HG03558 (cell line): ENCODE measurements around the gene RREB1.

Experiments used
- ATAC-seq: cut with Tn5 transposase; IDR thresholded peaks from one replicate; pipeline ENCODE4 v1.9.1; 2021; ENCODE audit warnings: moderate number of reproducible peaks; ENCODE audit not compliant: unreplicated experiment; ENCODE audit errors: extremely low read depth

RREB1 gene

DNA sequence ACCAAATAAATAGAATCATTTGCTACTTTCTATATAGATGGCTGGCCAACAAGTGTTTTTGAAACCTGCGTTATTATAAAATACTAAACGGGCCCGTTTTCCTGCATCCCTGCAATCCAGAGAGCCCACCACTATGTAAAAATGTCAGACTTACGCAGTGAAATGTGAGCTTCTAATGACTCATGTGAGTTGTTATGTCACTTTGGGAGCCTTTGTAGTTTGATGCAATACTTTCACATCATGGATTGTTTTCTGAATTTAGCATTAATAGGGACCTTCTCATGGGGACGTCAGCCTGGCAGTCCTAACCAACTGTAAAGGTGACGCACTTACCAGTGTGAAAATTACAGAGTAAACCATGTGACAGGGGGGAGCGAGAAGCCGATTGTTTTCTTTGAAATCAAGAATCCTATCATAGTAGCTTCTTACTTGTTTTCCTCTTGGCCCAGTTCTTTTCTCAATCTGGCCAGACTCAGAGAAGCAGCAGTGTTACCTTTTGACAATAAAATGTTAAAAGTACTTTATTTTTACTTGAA, 130.0 kb downstream of the RREB1 start:
- no peak for ATAC-seq

GRCh38 chr6:7238526-7238899, 130.8 kb downstream of the RREB1 start:
- ATAC-seq: no peak

GRCh38 chr6:7238900-7239589, 131.3 kb downstream of the RREB1 start:
- no peak for ATAC-seq

GRCh38 chr6:7239590-7239948, 131.8 kb downstream of the RREB1 start:
- no peak for ATAC-seq

DNA sequence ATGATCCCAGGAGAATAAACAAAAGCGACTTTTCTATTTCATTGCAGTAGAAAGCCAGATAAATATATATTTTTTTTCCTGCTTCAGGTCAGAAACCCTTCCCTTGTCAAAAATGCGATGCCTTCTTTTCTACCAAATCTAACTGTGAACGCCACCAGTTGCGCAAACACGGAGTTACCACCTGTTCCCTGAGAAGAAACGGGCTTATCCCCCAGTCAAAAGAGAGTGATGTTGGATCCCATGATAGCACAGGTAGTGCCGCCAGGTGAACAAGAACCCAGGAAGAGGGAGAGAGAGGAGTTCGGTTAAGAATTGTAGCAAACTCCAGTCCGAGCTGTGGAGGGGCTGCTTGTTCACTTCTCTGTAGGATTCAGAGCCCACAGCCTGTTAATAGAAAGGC, 132.6 kb downstream of the RREB1 start:
- ATAC-seq: no peak

GRCh38 chr6:7241160-7241559, 133.4 kb downstream of the RREB1 start:
- ATAC-seq: no peak

DNA sequence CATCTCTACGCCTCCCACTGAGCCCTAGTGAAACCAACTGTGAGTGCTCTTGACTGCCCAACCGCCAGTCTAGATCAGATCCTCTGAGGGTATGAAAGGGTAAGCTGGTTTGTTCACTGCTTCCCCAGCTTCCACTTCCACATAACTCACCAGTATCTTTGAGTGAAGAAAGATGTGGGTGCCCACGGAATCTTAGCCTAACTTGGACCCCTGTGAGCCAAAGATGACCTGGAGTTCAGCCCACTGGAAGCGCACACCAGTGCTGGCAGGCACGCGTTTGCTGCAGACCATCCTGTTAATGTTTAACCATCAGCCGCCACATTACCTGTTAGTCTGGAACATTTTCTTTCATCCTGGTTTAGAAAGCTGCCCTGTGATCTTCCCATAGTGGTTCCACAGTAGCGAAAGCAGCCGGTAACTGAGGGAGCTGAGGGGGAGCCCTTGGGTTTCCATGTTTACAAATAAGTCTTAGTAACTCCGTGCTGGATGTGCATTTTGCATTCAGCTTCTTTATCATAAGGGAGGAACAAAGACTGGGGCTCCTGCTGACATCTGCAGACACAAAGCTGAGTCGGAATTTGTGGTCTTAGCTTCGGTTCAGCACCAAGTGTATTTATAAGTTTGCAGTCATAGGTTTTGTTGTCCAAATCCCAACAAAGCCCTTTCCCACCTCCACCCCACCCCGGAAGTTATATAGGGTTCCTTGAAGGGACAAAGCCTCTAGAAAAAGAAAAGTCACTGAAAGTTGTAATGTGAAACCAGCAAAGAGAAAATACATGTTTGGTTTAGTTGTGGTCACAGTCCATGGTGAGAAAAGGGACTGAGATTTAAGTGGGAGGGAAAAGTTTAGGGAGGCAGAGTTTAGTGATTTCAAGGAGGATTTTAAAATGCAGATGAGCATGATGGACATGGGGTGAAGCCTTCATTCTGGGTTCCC, 134.2 kb downstream of the RREB1 start:
- no peak for ATAC-seq

DNA sequence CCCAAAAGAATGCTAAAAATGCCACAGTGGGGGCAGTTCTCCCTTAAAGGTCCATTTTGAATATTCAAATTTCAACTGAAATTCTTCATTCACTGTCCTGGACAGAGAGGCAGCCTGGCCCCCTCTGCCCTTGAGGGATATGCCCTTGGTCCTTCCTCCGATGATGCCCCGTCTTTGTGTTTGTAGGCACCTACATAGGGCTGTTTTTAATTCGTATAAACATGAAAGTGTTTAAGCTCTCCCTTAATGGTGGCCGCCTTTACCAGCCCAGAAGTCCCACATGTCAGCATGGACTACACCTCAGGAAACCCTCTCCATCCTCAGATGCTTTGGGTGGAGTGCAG, 135.0 kb downstream of the RREB1 start:
- no peak for ATAC-seq

DNA sequence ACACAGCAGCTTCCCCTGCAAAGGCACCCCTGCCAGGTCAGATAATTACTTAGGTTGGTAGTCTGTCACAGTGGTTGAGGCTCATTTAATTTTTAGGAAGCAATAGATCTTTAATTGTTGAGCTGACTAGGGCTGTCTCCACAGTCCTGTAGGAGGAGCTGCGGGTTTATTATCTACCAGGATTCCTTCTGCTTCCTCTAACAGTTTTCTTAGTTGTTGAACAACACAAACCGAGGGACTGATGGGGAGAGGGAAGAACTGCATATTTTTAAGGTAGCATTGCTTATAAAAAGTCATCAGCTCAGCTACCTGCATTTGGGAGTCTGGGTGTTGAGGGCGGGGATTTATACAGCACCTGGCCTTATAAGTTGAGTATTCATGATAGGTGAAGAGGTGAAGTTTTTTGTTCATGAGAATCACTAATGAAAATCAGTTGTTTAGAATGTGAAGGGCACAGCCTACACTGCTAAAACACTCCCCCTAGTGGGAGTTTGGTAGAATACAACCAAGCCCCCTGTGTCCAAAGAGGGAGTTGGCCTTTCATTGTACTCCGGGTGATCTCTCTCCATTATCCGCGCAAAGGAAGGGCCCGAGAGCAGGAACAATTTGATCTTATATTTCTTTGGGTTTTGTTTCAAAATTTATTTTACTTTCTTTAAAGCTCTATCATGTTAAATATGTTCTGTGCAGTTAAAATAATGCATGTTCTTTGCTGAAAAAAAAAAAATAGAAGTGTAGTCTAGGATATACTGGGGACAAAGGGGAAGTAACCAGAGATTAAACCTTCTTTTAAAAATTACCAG, 135.6 kb downstream of the RREB1 start:
- peak; percentile 40 for ATAC-seq

GRCh38 chr6:7245668-7246393, 138.1 kb downstream of the RREB1 start:
- no peak for ATAC-seq

GRCh38 chr6:7246401-7247178, 138.8 kb downstream of the RREB1 start:
- no peak for ATAC-seq

DNA sequence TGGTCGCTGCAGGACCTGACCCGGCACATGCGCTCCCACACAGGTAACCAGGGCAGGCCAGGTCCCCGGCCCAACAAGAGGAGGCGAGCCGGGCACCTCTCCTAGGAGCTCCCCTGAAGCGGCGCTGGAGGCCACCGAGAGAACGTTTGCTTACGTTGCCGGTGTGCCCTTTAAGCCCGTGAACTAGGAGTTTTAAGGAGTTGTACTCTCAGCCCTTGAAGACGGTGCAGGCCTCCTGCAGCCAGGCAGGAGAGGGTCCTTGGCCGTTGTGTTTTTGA, 139.4 kb downstream of the RREB1 start:
- ATAC-seq: no peak

DNA sequence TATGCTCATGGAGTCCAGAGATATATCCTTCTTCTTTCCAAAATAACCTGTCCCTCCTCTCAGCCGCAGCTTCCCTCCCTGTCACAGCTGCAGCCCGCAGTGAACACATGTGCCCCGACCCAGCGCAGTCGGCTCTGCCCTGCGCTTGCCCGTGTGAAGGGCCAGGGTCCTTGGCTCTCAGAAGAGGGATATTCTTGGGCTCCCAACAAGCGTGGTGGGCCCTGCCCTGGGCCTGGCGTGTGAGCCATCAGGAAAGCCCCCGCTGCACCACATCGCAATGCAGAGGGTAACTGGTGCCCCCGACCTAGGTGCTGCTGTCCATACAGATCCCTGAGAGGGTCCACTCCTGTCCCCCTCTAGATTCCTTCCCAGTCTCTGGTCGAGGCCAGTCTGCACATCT, 140.1 kb downstream of the RREB1 start:
- no peak for ATAC-seq

GRCh38 chr6:7249391-7249790, 141.6 kb downstream of the RREB1 start:
- ATAC-seq: no peak

DNA sequence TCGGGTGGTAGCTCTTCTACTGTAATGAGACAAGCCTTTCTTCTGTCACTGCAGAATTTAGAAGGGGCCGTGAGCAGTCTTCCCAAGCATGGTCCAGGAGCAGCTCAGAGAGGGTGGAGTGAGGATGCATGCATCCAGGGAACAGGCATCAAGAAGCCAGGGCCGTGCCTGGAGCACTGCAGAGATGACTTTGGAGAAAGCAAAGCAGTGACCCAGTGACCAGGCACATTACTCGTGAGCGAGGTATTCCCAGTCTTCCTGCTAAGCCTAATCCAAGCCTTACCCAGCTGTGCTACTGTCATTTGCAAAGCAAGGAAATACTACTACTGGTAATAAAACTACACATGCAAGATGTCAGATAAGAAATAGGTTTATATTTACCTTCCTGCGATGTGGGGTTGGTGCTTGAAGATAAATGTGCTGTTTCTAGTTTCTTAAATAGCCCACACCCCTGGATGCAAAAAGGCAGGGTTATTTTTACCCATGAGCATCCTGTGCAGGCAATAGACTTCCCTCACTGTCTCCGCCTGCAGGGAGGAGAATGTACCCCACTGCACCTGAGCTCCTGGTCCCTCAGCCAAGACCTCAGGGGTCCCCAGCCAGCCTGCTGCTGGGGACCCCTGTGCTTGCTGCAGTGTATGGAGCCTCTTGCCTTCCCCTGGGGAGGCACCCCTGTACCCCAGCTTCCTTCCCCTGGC, 142.3 kb downstream of the RREB1 start:
- no peak for ATAC-seq

DNA sequence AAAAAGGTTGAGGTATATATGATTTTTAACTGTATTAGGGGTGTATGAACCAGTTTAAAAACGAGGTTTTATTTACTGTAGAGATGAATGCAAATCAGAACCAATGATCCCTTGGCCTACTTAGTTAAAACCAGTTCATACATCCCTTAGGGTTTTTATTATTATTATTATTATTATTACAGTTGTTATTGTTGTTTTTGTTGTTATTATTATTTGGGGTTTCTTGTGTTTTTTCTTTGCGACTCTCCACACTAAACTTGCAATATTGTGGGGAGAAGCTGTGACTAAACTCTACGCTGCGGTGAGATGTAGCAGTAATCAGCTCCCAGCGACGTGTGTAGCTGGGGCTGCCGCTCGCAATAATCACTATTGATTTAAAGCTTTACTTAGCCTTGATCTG, 143.1 kb downstream of the RREB1 start:
- no peak for ATAC-seq

GRCh38 chr6:7251646-7252260, 144.0 kb downstream of the RREB1 start:
- no peak for ATAC-seq

DNA sequence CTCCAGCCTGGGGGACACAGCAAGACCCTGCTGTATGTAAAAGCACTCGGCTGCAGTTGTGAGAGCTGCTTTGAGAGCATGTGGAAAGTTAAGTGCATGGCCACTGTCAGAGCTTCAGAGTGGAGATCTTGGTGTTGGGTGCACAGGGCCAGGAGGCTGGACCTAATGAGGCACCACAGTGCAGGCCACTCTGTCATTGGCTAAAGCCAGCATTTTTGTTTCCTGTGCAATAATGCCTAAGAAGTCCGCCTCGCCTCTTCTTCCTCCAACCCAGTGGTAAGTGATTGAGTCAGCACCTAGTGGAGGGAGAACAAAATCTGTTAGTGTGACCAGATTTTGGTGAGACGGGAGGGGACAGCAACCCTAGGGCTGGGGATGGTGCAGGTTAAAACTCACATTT, 144.6 kb downstream of the RREB1 start:
- no peak for ATAC-seq
